ENCODE data around the gene COL25A1.

COL25A1 gene

DNA sequence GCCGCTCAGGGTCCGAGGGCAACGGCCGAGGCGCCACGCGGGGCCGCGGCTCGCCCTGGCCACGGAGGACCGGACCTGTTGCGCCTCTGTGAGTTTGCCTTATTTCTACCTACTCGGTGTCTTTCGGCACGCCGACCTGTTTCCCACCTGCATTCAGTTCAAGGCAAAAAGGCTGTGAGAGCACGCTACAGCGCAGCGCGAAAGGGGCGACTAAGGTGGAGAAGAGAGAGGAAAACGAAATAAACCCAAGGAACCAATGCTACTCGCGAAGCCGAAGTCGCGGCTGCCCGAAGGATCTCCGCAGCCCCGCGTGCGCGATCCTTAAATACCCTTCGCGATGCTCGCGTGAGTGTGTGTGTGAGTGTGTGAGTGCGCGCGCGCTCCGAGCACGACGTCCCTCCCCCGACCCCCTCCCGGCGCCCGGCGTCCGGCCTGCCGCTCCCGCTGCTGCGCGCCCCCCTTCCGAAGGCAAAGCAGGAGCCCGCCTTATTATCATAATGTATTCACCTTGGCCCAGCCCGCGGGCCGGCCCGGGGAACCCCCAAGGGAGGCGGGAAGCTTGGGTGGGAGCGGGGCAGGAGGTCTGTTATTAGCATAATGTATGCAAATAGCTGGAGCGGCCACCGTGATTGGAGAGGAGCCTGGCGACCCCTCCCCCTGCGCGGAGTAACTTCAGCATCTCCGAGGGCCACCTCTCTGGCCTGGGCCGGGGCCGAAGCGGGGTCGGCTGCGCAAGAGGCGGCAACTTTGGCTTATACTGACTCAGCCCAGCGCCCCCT is at the start of gene COL25A1:
COL25A1 (minus strand) TSS at position 298 of the 779 bp plus-strand sequence.
- no peak for DNase-seq (ENCODE audit: low read depth)
- no peak within 1 kb of the TSS for H3K4me3 ChIP-seq (ENCODE audit: low read depth, low read length)
- TF ChIP-seq MYC (IDR thresholded peaks at IDR 0.05; ENCODE audit: low read depth, low read length) (no peak), POLR2A (IDR thresholded peaks at IDR 0.05; ENCODE audit: extremely low read depth, insufficient read length) (no peak)
- TF ChIP-seq, protein P1, sequence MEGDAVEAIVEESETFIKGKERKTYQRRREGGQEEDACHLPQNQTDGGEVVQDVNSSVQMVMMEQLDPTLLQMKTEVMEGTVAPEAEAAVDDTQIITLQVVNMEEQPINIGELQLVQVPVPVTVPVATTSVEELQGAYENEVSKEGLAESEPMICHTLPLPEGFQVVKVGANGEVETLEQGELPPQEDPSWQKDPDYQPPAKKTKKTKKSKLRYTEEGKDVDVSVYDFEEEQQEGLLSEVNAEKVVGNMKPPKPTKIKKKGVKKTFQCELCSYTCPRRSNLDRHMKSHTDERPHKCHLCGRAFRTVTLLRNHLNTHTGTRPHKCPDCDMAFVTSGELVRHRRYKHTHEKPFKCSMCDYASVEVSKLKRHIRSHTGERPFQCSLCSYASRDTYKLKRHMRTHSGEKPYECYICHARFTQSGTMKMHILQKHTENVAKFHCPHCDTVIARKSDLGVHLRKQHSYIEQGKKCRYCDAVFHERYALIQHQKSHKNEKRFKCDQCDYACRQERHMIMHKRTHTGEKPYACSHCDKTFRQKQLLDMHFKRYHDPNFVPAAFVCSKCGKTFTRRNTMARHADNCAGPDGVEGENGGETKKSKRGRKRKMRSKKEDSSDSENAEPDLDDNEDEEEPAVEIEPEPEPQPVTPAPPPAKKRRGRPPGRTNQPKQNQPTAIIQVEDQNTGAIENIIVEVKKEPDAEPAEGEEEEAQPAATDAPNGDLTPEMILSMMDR (IDR thresholded peaks at IDR 0.05; ENCODE audit: low read depth, low read length), result no peak

DNA sequence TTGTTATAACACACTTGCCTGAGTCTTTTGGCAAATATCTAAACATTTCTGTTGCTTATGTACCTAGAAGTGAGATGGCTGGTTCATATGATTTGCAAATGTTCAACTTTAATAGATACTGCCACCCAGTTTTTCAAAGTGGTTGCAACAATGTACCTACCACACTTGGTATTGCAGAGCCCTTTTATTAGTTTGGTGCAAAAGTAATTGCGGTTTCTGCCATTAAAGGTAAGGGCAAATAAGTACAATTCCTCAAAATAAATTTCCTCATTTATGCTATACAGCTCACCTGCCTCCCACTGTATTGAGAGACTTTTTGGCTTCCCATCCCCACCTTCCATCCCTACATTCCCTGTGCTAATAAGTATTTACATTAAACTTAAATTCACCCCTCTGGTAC is 47.7 kb upstream of the COL25A1 start:
- no peak overlapping the region for H3K4me3 ChIP-seq (ENCODE audit: low read depth, low read length)
- TF ChIP-seq POLR2A (IDR thresholded peaks at IDR 0.05; ENCODE audit: extremely low read depth, insufficient read length), result no peak
- TF ChIP-seq, protein P1 (IDR thresholded peaks at IDR 0.05; ENCODE audit: low read depth, low read length), result no peak
- DNase-seq (ENCODE audit: low read depth), result no peak

GRCh38 chr4:109334129-109335105 is 32.0 kb upstream of the COL25A1 start:
- no peak overlapping the region for H3K4me3 ChIP-seq (ENCODE audit: low read depth, low read length)
- no peak for TF ChIP-seq MYC (IDR thresholded peaks at IDR 0.05; ENCODE audit: low read depth, low read length)
- no peak for TF ChIP-seq POLR2A (IDR thresholded peaks at IDR 0.05; ENCODE audit: extremely low read depth, insufficient read length)
- TF ChIP-seq, protein P2, sequence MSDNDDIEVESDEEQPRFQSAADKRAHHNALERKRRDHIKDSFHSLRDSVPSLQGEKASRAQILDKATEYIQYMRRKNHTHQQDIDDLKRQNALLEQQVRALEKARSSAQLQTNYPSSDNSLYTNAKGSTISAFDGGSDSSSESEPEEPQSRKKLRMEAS (IDR thresholded peaks at IDR 0.05; ENCODE audit: low read depth, low read length), result no peak
- TF ChIP-seq, protein P1 (IDR thresholded peaks at IDR 0.05; ENCODE audit: low read depth, low read length), result no peak
- no peak for DNase-seq (ENCODE audit: low read depth)

DNA sequence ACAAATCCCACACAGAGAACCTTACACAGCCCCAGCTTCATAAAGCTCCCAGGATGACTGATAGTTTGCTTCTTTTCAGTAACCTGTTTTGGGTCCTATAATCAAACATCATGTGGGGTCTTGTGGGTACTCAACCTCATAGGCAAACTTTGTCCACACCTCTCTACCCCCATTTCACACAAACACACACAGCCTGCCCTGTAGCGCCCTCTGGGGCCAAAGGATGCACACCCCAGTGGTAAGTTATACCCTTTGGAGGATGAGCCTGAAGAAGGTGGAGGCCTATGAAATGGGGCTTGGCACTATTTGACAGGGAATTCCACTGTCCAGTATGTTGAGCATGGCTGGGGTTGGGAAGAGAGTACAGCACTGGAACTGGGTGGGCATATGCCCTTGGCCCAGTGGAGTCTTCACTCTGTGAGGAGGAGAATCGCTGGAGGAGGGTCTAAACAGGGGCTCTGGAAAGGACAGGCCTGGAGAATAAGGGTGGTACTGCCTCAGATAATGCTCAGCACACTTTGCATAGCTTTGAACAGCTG is 30.5 kb upstream of the COL25A1 start:
- peak; percentile 8 for DNase-seq (ENCODE audit: low read depth)
- no peak overlapping the region for H3K4me3 ChIP-seq (ENCODE audit: low read depth, low read length)
- TF ChIP-seq, protein P1 (IDR thresholded peaks at IDR 0.05; ENCODE audit: low read depth, low read length), result peak; percentile 26
- TF ChIP-seq MYC (IDR thresholded peaks at IDR 0.05; ENCODE audit: low read depth, low read length), result no peak
- TF ChIP-seq, protein P2 (IDR thresholded peaks at IDR 0.05; ENCODE audit: low read depth, low read length), result no peak
- TF ChIP-seq POLR2A (IDR thresholded peaks at IDR 0.05; ENCODE audit: extremely low read depth, insufficient read length), result no peak

GRCh38 chr4:109327641-109328040 is 25.2 kb upstream of the COL25A1 start:
- DNase-seq (ENCODE audit: low read depth), result no peak
- TF ChIP-seq POLR2A (IDR thresholded peaks at IDR 0.05; ENCODE audit: extremely low read depth, insufficient read length), result no peak
- no peak for TF ChIP-seq MYC (IDR thresholded peaks at IDR 0.05; ENCODE audit: low read depth, low read length)
- TF ChIP-seq, protein P2 (IDR thresholded peaks at IDR 0.05; ENCODE audit: low read depth, low read length), result no peak
- TF ChIP-seq, protein P1 (IDR thresholded peaks at IDR 0.05; ENCODE audit: low read depth, low read length), result no peak
- H3K4me3 ChIP-seq (ENCODE audit: low read depth, low read length), result no peak overlapping the region

Measured in NB4 (cell line).